Mononuclear cell (primary cell): ENCODE results near the gene ANKRD13D. TPM values are rescaled to one million over a fixed set of nuclear protein-coding genes. Genes with fewer than 3 reads are reported as not detected.

Experiments used
- H3K27me3 ChIP-seq: 2 replicates; pipeline ENCODE4 v1.6.0; 2011; ENCODE audit warnings: low read length, control low read depth; ENCODE audit not compliant: insufficient read depth
- H3K4me1 ChIP-seq: 2 replicates; pipeline ENCODE4 v1.5.1; 2011; ENCODE audit warnings: mild to moderate bottlenecking, low read length, control low read depth; ENCODE audit not compliant: insufficient read depth
- H3K4me3 ChIP-seq: 2 replicates; pipeline ENCODE4 v1.5.1; 2011; ENCODE audit warnings: mild to moderate bottlenecking, low read length, moderate library complexity
- H3K9me3 ChIP-seq: 2 replicates; pipeline ENCODE4 v1.5.1; 2011; ENCODE audit warnings: low read depth, mild to moderate bottlenecking, control low read depth, low read length
- total RNA-seq: library from RNA; depleted of rRNA; stranded (reverse); fragments of >200 nt; gene quantifications from one replicate; pipeline ENCODE4 v1.2.3, GENCODE V29; 2012

Gene ANKRD13D
- total RNA-seq, 1 donor: 48.4 TPM

GRCh38 chr11:67276781-67277230 is 12.3 kb upstream of the ANKRD13D start:
- no peaks in the 10 kb centered on the region for H3K9me3 ChIP-seq
- H3K4me1 ChIP-seq: peaks cover 100% of the 10 kb centered on the region
- no peaks in the 10 kb centered on the region for H3K27me3 ChIP-seq
- H3K4me3 ChIP-seq: no peak overlapping the region

- Histone ChIP-seq H3K27me3 (no peaks in the 10 kb centered on the region), H3K4me3 (peak overlapping the region; percentile 26), H3K4me1 (peaks cover 100% of the 10 kb centered on the region), H3K9me3 (no peaks in the 10 kb centered on the region)
Observed at GRCh38 chr11:67277231-67277961, 11.7 kb upstream of the ANKRD13D start.

DNA sequence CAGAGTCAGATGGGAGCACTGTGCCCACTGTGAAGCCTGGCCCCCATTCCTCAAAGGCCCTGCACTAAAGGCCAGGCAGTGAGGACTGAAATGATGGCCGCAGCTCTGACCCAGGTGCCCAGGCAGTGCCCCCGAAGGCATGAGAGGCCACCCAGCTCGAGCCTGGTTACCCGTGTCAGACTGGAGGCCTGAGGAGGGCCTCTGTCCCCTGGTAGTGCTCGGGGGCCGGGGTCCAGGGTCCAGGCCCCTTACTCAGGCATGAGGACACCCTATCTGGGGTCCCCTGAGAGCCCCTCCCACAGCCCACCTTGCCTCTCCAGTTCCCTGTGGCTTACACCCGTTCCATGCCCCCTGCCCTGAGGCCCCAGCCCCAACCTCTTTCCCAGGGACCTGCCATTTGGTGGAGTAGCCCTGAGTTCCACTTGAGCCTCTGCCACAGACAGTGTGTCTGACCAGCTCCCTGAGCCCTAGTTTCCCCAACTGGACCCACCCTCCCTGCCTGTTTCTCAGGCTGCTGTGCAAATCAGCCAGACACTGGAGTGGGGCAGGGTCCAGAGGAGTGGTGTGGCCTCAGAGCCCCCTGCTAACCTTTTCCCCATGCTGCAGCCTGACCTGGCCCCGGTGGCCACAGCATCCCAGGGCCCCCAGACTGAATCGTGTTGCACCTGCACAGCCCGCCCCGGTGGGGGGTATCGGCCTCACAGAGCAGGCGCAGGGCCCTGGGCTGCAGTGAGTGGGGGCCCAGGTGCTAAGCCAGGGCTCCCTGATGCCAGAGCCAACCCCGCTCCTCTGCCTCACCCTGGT is 10.8 kb upstream of the ANKRD13D start:
- Histone ChIP-seq H3K4me1 (peaks cover 100% of the 10 kb centered on the region), H3K27me3 (no peaks in the 10 kb centered on the region), H3K9me3 (no peaks in the 10 kb centered on the region), H3K4me3 (peak overlapping the region; percentile 26)

- no peaks in the 10 kb centered on the region for H3K27me3 ChIP-seq
- no peaks in the 10 kb centered on the region for H3K9me3 ChIP-seq
- no peak overlapping the region for H3K4me3 ChIP-seq
- peaks cover 100% of the 10 kb centered on the region for H3K4me1 ChIP-seq
Observed at GRCh38 chr11:67278939-67279588, 10.0 kb upstream of the ANKRD13D start.

DNA sequence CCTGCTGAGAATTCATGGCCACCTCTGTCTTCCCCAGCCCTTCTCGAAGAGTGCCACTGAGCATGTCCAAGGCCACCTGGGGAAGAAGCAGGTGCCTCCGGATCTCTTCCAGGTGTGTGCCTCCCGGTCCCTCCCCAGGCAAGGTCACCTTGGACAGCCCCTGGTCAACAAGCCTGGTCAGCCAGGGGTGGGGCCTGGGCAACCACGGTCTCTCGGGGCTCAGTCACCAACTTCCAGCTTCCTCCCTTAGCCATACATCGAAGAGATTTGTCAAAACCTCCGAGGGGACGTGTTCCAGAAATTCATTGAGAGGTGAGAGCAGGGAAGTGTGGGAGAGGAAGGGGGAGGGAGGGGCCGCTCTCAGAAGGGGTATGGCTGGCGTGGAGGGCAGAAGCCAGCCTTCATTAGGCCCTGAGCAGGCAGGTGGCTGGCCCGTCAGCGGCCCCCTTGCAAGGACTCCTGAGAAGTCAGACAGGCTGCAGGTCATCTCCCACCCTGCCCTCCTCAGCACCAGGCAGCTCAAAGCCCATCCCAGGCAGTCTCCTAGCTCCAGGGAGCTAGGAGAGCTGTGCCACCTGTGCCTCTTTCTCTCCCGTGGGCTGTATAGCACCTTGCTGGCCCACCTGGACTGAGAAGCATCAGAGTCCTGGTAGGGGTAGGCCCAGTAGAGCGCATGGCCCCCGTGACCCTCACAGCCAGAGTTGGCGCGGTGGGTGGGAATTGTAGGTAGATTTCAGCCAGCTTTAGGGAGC is 9.3 kb upstream of the ANKRD13D start:
- H3K4me3 ChIP-seq: no peak overlapping the region
- H3K27me3 ChIP-seq: no peaks in the 10 kb centered on the region
- peaks cover 100% of the 10 kb centered on the region for H3K4me1 ChIP-seq
- no peaks in the 10 kb centered on the region for H3K9me3 ChIP-seq

DNA sequence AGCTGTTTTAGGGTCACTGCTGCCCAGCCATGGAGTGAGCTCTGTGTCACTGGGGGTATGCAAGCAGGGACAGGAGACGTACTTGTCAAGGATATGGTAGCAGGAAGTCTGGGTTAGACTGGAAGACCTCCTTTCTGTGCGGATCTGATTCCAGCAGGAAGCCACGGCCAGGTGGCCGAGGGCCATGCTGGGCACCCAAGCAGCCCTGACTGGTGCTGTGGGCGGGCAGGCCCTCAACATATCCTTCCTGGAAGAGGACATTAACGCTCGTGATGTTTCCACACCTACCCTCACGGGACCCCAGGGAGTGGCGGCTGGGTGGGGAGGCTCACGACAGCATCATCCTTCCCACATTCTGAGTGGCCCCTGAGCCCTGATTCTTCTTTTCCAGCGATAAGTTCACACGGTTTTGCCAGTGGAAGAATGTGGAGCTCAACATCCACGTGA is 8.7 kb upstream of the ANKRD13D start:
- peaks cover 100% of the 10 kb centered on the region for H3K4me1 ChIP-seq
- H3K9me3 ChIP-seq: no peaks in the 10 kb centered on the region
- H3K27me3 ChIP-seq: no peaks in the 10 kb centered on the region
- no peak overlapping the region for H3K4me3 ChIP-seq

DNA sequence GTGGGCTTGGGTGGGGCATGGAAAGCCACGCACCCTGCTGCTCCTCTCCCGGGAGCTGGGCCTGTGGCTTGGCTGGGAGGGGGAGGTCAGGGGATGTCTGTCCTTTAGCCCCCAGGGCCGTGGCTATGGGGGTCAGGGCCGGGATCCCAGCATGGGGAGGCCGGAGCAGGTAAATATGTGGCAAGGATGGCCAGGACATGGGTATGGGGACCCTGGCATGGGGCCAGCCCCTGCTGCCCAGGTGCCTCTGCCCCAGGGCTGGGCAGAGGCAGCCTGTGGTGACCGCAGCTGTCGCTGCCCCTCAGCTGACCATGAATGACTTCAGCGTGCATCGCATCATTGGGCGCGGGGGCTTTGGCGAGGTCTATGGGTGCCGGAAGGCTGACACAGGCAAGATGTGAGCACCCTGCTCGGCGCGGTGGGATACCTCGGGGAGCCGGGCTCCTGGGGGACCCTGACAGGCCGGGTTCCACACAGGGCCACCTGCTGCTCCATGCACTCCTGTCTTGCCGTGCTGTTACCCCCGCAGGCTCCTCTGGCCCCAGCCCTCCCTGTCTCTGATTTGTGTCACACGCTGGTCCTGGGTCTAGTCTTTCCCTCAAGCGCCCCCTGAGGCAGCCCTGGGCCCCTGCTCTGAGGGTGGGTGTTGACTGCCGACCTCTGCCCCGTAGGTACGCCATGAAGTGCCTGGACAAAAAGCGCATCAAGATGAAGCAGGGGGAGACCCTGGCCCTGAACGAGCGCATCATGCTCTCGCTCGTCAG is 8.1 kb upstream of the ANKRD13D start:
- no peak overlapping the region for H3K4me3 ChIP-seq
- H3K27me3 ChIP-seq: no peaks in the 10 kb centered on the region
- peaks cover 100% of the 10 kb centered on the region for H3K4me1 ChIP-seq
- H3K9me3 ChIP-seq: no peaks in the 10 kb centered on the region

DNA sequence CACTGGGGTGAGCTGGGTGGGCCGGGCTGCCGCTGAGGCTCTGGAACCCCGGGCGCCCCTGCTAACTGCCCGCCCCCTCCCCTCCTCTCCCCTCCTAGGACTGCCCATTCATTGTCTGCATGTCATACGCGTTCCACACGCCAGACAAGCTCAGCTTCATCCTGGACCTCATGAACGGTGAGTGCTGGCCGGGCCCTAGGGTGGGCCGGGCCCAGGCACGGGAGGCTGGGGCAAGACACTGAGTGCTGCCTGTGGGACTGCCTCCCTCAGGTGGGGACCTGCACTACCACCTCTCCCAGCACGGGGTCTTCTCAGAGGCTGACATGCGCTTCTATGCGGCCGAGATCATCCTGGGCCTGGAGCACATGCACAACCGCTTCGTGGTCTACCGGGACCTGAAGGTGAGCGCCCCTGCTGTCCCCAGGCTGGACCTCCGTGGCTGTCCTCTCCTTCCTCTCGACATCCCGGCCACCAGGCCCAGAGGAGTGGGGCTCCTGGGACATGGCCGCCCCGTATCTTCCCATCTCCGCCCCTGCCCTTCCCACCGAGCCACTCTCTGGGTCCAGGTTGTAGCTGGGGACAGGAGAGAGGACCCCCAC is 7.5 kb upstream of the ANKRD13D start:
- H3K4me3 ChIP-seq: no peak overlapping the region
- no peaks in the 10 kb centered on the region for H3K27me3 ChIP-seq
- H3K9me3 ChIP-seq: no peaks in the 10 kb centered on the region
- peaks cover 100% of the 10 kb centered on the region for H3K4me1 ChIP-seq

- no peaks in the 10 kb centered on the region for H3K9me3 ChIP-seq
- no peak overlapping the region for H3K4me3 ChIP-seq
- no peaks in the 10 kb centered on the region for H3K27me3 ChIP-seq
- H3K4me1 ChIP-seq: peaks cover 100% of the 10 kb centered on the region
Observed at GRCh38 chr11:67282155-67282875, 6.8 kb upstream of the ANKRD13D start.

DNA sequence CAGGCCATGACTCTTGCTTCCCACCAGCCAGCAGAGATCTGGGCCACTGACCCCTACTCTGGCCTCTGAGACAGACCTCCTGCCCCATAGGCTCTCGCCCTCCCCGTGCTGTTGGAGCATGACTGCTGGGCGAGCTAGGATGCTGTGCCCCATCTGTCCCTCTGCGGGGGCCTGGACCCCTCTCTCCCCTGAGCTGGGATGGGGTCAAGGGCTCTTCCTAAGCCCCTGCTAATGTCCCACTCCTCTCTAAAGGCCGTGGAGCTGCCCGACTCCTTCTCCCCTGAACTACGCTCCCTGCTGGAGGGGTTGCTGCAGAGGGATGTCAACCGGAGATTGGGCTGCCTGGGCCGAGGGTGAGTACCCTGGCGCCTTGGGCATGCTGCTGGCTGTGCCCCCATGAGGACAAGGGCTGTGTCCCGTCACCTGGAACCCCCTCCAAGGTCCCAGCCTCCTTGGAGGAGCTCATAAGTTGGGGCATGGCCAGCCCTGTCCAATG is 6.2 kb upstream of the ANKRD13D start:
- Histone ChIP-seq H3K27me3 (no peaks in the 10 kb centered on the region), H3K9me3 (no peaks in the 10 kb centered on the region), H3K4me1 (peaks cover 100% of the 10 kb centered on the region), H3K4me3 (no peak overlapping the region)

GRCh38 chr11:67283481-67283963 is 5.6 kb upstream of the ANKRD13D start:
- Histone ChIP-seq H3K4me1 (peaks cover 99% of the 10 kb centered on the region), H3K9me3 (no peaks in the 10 kb centered on the region), H3K4me3 (peak overlapping the region; percentile 26), H3K27me3 (no peaks in the 10 kb centered on the region)

- no peaks in the 10 kb centered on the region for H3K9me3 ChIP-seq
- no peaks in the 10 kb centered on the region for H3K27me3 ChIP-seq
- H3K4me1 ChIP-seq: peaks cover 91% of the 10 kb centered on the region
- peak overlapping the region; percentile 26 for H3K4me3 ChIP-seq
Observed at GRCh38 chr11:67284811-67285540, 4.1 kb upstream of the ANKRD13D start.
